Activated naive CD4-positive, alpha-beta T cell treated with anti-CD3 and anti-CD28 coated beads, Interleukin-2, amount 10 ng/mL, durations not matched to agents 7 days and 5 days (primary cell): ENCODE results near the gene MRPL53.
"Not testable (repeated sequence)": the region's sequence is repeated elsewhere in the genome, so short reads cannot be mapped to it uniquely, and the experiment has no call there.

Source experiments
- CTCF ChIA-PET: fragments of 350-600 bp; sonication (Branson Sonifier 250); formaldehyde crosslinking; loops from one replicate; lab custom pipeline; 2021; ENCODE audit warnings: antibody characterized with exemption; lab: Charles Lee
- DNase-seq: peaks from one replicate; pipeline ENCODE4 v3.0.0-alpha.2; 2020
- H3K27ac Mint-ChIP-seq: one replicate; pipeline ENCODE4 v1.8.0; 2021; ENCODE audit warnings: mild to moderate bottlenecking, moderate library complexity, mixed read lengths
- H3K27me3 Mint-ChIP-seq: one replicate; pipeline ENCODE4 v1.8.0; 2021; ENCODE audit warnings: mild to moderate bottlenecking, mixed read lengths
- H3K36me3 Mint-ChIP-seq: one replicate; pipeline ENCODE4 v1.8.0; 2021; ENCODE audit warnings: mixed read lengths
- H3K4me1 Mint-ChIP-seq: one replicate; pipeline ENCODE4 v1.8.0; 2021; ENCODE audit warnings: mixed read lengths
- H3K4me3 Mint-ChIP-seq: one replicate; pipeline ENCODE4 v1.8.0; 2021; ENCODE audit warnings: mild to moderate bottlenecking, moderate library complexity, mixed read lengths
- H3K9me3 Mint-ChIP-seq: one replicate; pipeline ENCODE4 v1.8.0; 2021; ENCODE audit warnings: mixed read lengths

MRPL53 gene

GRCh38 chr2:74459503-74460118 lies 12.9 kb downstream of the MRPL53 start:
- peak overlapping the region; percentile 92 for H3K4me3 Mint-ChIP-seq
- not testable (repeated sequence) for H3K27me3 Mint-ChIP-seq, DNase-seq, H3K9me3 Mint-ChIP-seq
- H3K4me1 Mint-ChIP-seq, result peaks cover 63% of the 10 kb centered on the region
- peaks cover 36% of the 10 kb centered on the region for H3K36me3 Mint-ChIP-seq
- H3K27ac Mint-ChIP-seq, result peak overlapping the region; percentile 98
- CTCF ChIA-PET, result interaction anchor here (0.8 to 2.1 kb wide), 3 partner anchors 22 to 256 kb away, joined by 3 to 7 read pairs (median 5); no protein-coding TSS in a partner anchor

DNA sequence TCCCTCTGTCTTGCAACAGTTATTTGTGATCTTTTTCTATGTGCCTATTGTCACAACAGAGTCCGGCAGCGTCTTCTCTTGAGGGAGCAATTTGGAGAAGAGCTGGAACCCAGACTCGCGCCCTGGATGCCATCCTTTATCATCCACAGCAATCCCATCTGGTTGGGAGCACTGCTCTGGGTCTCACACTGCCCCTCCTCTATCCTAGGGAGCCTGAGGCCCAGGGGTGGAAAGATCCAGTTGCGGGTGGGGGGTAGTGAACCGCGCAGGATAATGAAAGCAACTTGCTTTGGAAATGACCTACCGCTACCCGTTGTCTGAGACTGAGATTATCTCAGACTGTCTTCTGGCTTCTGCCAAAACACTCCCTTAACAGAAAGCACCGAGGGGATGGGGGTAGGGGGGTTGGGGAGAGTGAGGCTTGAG lies 13.5 kb downstream of the MRPL53 start:
- peaks cover 38% of the 10 kb centered on the region for H3K36me3 Mint-ChIP-seq
- peak overlapping the region; percentile 92 for H3K4me3 Mint-ChIP-seq
- peak; percentile 43 for DNase-seq
- peaks cover 64% of the 10 kb centered on the region for H3K4me1 Mint-ChIP-seq
- H3K27me3 Mint-ChIP-seq, result no peaks in the 10 kb centered on the region
- CTCF ChIA-PET, result interaction anchor here (0.8 to 1.8 kb wide), 5 partner anchors 14 to 256 kb away, joined by 3 to 7 read pairs (median 3); partner anchors contain the start of gene MRPL53
- no peaks in the 10 kb centered on the region for H3K9me3 Mint-ChIP-seq
- H3K27ac Mint-ChIP-seq, result peak overlapping the region; percentile 98

DNA sequence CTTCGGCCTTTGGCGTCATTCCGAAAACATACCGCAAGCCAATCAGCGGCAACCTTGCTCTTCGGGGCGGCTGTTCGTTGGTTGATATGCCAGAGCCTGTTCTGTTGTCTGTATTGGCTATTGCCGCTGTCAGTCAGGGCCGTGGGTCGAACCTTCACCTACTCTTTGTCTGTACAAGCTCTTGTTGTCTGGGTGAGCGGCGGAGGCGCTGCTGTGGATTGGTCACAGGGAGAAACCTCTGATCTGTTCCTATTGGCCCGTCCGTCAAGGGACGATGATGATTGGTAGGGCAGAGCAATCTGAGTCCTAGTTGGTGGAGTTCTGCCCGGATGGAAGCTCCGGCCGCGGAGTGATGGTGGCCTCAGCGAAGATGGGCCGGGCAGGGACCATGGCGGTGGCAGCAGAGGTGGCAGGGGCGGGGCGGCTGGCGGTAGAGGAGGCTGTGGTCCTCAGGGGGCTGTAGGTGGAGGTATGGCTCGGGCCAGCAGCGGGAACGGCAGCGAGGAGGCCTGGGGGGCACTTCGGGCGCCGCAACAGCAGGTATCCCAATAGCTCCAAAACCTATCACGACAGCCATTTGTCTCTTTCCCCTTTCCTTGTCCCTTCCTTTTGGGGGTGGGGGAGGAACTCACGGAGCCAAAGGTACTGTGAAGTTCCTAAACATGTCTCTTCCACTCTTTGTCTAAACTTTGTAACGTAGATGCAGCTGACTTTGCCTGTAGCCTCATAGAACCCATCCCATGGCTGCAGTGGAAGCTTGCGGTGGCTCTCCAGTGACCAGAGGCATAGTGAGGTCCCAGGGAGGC lies 14.1 kb downstream of the MRPL53 start, which contains the start of gene WBP1:
WBP1 (plus strand) TSS at position 307 of the 806 bp plus-strand sequence; CDS start at position 472, 165 bp downstream.
- H3K4me1 Mint-ChIP-seq, result peaks cover 64% of the 10 kb centered on the region
- H3K27ac Mint-ChIP-seq, result peak within 1 kb of the TSS; percentile 98
- no peaks in the 10 kb centered on the region for H3K27me3 Mint-ChIP-seq
- H3K4me3 Mint-ChIP-seq, result peak within 1 kb of the TSS; percentile 92
- peak; percentile 100 for DNase-seq
- H3K36me3 Mint-ChIP-seq, result peaks cover 37% of the 10 kb centered on the region
- H3K9me3 Mint-ChIP-seq, result no peaks in the 10 kb centered on the region
- CTCF ChIA-PET, result interaction anchor here (0.6 to 1.9 kb wide), 8 partner anchors 13 to 257 kb away, joined by 3 to 11 read pairs (median 4); partner anchors contain the start of gene MRPL53

DNA sequence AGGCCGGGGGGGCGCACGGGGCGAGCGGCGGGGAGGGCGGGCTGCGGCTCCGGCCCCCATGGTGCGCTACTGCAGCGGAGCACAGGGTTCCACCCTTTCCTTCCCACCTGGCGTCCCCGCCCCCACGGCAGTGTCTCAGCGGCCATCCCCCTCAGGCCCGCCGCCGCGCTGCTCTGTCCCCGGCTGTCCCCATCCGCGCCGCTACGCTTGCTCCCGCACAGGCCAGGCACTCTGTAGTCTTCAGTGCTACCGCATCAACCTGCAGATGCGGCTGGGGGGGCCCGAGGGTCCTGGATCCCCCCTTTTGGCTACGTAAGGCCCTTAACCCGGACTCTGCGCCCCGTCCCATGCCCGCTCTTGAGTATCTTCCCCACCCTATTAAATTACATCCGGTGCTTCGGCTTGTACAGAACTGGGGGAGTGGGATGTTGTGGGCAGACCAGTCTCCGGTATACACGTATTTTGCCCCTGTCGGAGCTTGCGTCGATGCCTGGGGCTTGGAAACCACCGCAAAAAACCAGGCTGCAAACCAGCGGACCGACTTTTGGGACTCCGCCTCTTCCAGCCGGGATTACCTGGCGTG lies 14.8 kb downstream of the MRPL53 start:
- Mint-ChIP-seq H3K27me3 (no peaks in the 10 kb centered on the region), H3K4me1 (peaks cover 64% of the 10 kb centered on the region), H3K4me3 (peak overlapping the region; percentile 92), H3K27ac (peak overlapping the region; percentile 98), H3K9me3 (no peaks in the 10 kb centered on the region), H3K36me3 (peaks cover 30% of the 10 kb centered on the region)
- CTCF ChIA-PET, result interaction anchor here (1.5 to 4.3 kb wide), 5 partner anchors 17 to 129 kb away, joined by 3 to 25 read pairs (median 11); partner anchors contain the start of genes CCDC142, MRPL53 and TTC31
- DNase-seq, result peak; percentile 89

- peaks cover 69% of the 10 kb centered on the region for H3K4me1 Mint-ChIP-seq
- H3K27ac Mint-ChIP-seq, result peak overlapping the region; percentile 98
- no peaks in the 10 kb centered on the region for H3K9me3 Mint-ChIP-seq
- peaks cover 29% of the 10 kb centered on the region for H3K36me3 Mint-ChIP-seq
- no peaks in the 10 kb centered on the region for H3K27me3 Mint-ChIP-seq
- CTCF ChIA-PET, result interaction anchor here (0.9 to 4.3 kb wide), 6 partner anchors 17 to 130 kb away, joined by 3 to 25 read pairs (median 8); partner anchors contain the start of genes CCDC142, MRPL53 and TTC31
- no peak for DNase-seq
- H3K4me3 Mint-ChIP-seq, result peak overlapping the region; percentile 92
These were observed 15.3 kb downstream of the MRPL53 start for GRCh38 chr2:74457129-74457548.

DNA sequence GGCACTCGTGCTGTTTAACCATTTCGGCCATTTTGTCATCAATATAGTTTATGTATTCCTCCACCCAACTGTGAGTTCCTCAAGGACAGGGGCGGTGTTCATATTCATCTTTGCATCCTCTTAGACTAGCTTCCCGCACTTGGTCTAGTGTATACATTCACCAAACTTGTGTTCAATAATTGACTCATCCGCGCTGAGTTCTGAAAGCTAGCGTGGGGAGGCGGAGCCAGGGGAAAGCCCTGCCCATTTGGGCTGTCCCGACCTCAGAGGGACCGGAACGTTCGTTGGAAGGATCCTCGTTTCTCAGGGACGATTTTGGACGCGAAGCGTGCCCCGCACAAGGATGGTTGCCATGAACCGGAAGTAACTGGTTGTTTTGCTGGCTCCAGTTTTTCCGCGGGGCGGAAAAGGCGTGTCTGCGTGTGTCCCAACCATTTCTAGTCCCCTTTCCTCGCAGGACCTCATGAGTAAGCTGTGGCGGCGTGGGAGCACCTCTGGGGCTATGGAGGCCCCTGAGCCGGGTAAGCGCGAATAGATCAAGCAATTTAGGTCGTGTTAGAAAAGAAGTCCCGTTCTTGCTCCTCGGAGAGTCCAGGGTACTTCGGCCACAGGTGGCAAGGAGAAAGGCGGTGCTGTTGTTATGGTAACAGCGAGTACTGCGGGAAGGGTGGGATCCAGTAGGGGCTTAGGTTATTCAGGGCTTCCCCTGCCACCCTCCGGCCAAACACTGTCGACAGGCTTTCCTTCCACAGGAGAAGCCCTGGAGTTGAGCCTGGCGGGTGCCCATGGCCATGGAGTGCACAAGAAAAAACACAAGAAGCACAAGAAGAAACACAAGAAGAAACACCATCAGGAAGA lies 17.6 kb downstream of the MRPL53 start, which contains the start of gene INO80B:
INO80B (plus strand) TSS at position 434 of the 858 bp plus-strand sequence; CDS start at position 464, 30 bp downstream.
- H3K9me3 Mint-ChIP-seq, result no peaks in the 10 kb centered on the region
- H3K4me3 Mint-ChIP-seq, result peak within 1 kb of the TSS; percentile 92
- CTCF ChIA-PET, result interaction anchor here (1.1 to 4.3 kb wide), 6 partner anchors 10 to 132 kb away, joined by 3 to 25 read pairs (median 4); partner anchors contain the start of genes C2orf81, CCDC142, TTC31 and WDR54
- peak; percentile 97 for DNase-seq
- H3K4me1 Mint-ChIP-seq, result peaks cover 68% of the 10 kb centered on the region
- H3K36me3 Mint-ChIP-seq, result peaks cover 22% of the 10 kb centered on the region
- H3K27me3 Mint-ChIP-seq, result peaks cover 4% of the 10 kb centered on the region
- peak within 1 kb of the TSS; percentile 98 for H3K27ac Mint-ChIP-seq

DNA sequence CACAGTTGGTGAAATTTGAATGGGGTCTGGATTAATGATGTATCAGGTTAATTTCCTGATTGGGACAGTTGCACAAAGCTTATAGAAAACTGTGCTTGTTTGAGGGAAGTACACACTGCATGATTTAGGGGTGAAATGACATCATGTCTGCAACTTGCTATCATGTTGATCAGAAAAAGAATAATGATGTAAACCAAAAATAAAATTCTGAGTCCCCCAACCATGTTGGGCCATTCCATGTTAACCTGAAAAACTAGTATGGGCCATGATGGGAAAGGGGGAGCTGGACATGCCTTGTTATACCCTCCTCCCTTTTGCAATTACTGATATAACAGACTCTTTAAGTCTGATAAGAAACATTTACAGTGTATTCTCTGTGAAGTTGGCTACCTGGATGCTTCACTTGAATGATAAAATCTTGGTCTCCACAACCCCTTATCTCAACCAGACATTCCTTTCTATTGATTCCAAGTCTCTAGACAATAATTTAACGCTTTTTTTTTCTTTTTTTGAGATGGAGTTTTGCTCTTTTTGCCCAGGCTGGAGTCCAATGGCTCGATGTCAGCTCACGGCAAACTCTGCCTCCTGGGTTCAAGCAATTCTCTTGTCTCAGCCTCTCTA lies 21.8 kb downstream of the MRPL53 start:
- Mint-ChIP-seq H3K9me3 (no peaks in the 10 kb centered on the region), H3K36me3 (peaks cover 11% of the 10 kb centered on the region), H3K27ac (no peak overlapping the region), H3K4me3 (no peak overlapping the region), H3K27me3 (peaks cover 13% of the 10 kb centered on the region), H3K4me1 (peaks cover 36% of the 10 kb centered on the region)
- DNase-seq, result no peak
- CTCF ChIA-PET, result interaction anchor here (0.6 to 1.0 kb wide), 3 partner anchors 9 to 135 kb away, joined by 3 read pairs; no protein-coding TSS in a partner anchor

DNA sequence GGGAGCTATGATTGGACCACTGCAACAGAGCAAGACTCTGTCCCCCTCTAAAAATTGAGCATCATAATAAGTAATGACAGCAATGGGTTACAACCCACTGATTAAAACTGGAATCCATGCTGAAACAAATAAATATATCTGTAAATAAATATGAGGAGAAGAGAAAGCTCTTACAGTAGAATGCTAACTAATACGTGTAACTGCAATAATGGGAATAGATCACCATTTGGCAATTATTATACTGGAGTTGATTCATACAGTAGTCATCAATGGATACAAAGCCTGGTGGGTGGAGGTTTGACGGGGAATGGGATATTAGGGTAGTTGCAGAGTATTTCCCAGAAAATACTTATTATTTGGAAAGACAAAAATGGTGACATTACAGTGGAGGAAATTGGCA lies 23.7 kb downstream of the MRPL53 start:
- CTCF ChIA-PET, result no interaction called here
- Mint-ChIP-seq H3K9me3 (no peaks in the 10 kb centered on the region), H3K36me3 (peaks cover 1% of the 10 kb centered on the region), H3K4me1 (peaks cover 20% of the 10 kb centered on the region), H3K27me3 (peaks cover 32% of the 10 kb centered on the region), H3K27ac (no peak overlapping the region), H3K4me3 (no peak overlapping the region)
- DNase-seq, result no peak

DNA sequence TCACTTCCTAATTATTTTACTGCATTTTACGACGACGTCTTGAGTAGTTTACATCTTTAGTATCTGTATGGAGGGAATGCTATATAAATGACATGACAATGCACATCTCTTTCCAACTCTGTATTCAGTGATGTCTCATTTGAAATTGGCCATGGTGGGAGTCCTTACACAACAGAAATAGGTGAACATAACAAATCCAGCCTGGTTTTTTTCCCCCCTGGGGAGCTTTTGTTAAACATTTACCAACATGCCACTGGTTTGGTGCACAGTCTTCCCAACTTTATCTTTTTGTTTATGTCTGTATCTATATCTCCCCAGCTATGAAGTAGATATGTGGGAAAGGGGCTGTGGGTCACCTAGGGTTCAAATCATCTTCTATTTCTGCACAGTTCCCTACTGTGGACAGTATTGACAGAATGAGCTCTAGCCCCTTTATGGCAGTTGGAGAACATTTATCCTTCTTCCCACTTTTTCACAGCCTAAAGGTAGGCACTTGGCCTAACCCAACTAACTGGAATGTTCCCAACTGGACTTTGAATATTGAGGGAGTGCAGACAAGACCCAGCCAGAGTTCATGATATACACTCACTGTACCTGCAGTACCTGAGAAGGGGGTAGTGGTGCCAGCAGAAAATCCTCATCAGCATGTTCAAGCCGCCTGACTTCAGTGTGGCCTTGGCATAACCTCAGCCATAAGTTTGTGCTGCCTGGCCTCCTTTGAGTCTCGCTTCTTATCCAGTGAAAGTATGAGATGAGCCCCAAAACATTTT lies 25.1 kb downstream of the MRPL53 start:
- H3K9me3 Mint-ChIP-seq, result no peaks in the 10 kb centered on the region
- CTCF ChIA-PET, result no interaction called here
- no peak overlapping the region for H3K27ac Mint-ChIP-seq
- peaks cover under 1% of the 10 kb centered on the region for H3K36me3 Mint-ChIP-seq
- peaks cover 46% of the 10 kb centered on the region for H3K27me3 Mint-ChIP-seq
- peaks cover 9% of the 10 kb centered on the region for H3K4me1 Mint-ChIP-seq
- no peak overlapping the region for H3K4me3 Mint-ChIP-seq
- DNase-seq, result no peak

GRCh38 chr2:74444498-74445318 lies 27.8 kb downstream of the MRPL53 start:
- no peak for DNase-seq
- no peak overlapping the region for H3K4me3 Mint-ChIP-seq
- H3K9me3 Mint-ChIP-seq, result no peaks in the 10 kb centered on the region
- H3K36me3 Mint-ChIP-seq, result no peaks in the 10 kb centered on the region
- peaks cover 17% of the 10 kb centered on the region for H3K4me1 Mint-ChIP-seq
- no peak overlapping the region for H3K27ac Mint-ChIP-seq
- H3K27me3 Mint-ChIP-seq, result peaks cover 69% of the 10 kb centered on the region
- CTCF ChIA-PET, result interaction anchor here (1.1 kb wide), 1 partner anchor 10 kb away, joined by 4 read pairs; the partner anchor contains the start of gene INO80B

DNA sequence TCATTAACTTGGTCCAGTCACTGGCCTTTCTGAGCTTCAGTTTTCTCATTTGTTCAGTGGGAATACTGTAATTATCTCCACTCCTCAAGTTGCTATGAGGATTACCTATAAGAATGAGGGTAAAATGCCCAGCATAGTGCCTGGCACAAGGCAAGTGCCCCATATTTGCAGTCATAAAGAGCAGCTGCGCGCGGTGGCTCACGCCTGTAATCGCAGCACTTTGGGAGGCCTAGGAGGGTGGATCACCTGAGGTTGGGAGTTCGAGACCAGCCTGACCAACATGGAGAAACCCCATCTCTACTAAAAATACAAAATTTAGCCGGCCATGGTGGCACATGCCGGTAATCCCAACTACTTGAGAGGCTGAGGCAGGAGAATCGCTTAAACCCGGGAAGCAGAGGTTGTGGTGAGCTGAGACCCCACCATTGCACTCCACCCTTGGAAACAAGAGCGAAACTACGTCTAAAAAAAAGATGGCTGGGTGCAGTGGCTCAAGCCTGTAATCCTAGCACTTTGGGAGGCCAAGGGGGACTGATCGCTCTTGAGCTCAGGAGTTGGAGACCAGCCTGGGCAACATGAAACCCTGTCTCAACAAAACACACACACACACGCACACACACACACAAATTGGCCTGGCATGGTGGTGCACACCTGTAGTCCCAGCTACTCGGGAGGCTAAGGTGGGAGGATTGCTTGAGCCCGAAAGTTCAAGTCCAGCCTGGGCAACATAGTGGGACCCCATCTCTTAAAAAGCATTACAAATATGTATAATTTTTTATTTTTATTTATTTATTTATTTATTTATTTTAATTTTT lies 29.8 kb downstream of the MRPL53 start:
- CTCF ChIA-PET, result interaction anchor here (0.6 to 1.6 kb wide), 2 partner anchors 8 to 11 kb away, joined by 3 to 5 read pairs; partner anchors contain the start of gene INO80B
- H3K36me3 Mint-ChIP-seq, DNase-seq, H3K9me3 Mint-ChIP-seq, H3K27ac Mint-ChIP-seq: not testable (repeated sequence)
- H3K4me3 Mint-ChIP-seq, result peak overlapping the region; percentile 57
- H3K27me3 Mint-ChIP-seq, result peaks cover 86% of the 10 kb centered on the region
- H3K4me1 Mint-ChIP-seq, result peaks cover 17% of the 10 kb centered on the region
